Measurements from ENCODE around the gene C2orf78.

The C2orf78 gene

DNA sequence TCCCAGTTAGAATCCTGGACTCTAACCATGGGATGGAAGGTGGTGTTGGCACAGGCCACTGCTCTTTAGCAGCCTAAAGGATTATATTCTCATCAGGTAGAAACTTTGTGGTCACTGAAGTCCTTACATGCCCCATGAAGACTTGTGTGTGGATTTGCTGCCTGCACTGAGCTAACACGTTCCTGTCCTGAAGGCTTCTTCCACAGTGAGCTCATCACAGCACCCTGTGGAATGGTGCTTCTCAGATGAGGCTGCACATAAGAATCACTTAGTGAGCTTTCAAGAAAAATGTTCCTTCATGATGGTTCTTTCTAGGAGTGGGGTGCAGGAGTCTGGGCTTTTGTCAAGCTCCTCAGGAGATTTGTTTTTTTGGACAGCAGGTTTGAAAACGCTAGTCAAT, 71.5 kb downstream of the C2orf78 start:
- Histone ChIP-seq H3K79me1 (ENCODE audit: low read length) (no peaks in the 10 kb centered on the region), H3K79me2 (ENCODE audit: control insufficient read depth, insufficient read depth, low read length, poor library complexity) (no peaks in the 10 kb centered on the region), H3K14ac (ENCODE audit: low read length) (no peak overlapping the region), H3K36me3 (ENCODE audit: control insufficient read depth in 1 of 2, insufficient read depth in 2 of 2, low read length in 2 of 2) (peaks cover 9 to 39% of the 10 kb centered on the region in 2 experiments), H4K8ac (ENCODE audit: low read depth, low read length) (no peak overlapping the region), H3K9ac (ENCODE audit: low read length) (no peak overlapping the region), H2AFZ (ENCODE audit: insufficient read depth, low read length, poor library complexity) (no peak overlapping the region), H2AK5ac (ENCODE audit: low read length) (no peak overlapping the region), H3K27ac (ENCODE audit: low read depth, low read length) (no peak overlapping the region), H3K23ac (ENCODE audit: low read length) (no peak overlapping the region), H4K12ac (ENCODE audit: low read depth, low read length) (no peak overlapping the region), H3K4me3 (ENCODE audit: low read depth, low read length) (no peak overlapping the region), H3K4me1 (ENCODE audit: control insufficient read depth in 1 of 2, insufficient read depth in 2 of 2, low read length in 2 of 2) (no peaks in the 10 kb centered on the region), H2BK12ac (ENCODE audit: low read length) (no peak overlapping the region), H2BK5ac (ENCODE audit: low read depth, low read length, poor library complexity) (no peak overlapping the region), H3K4ac (ENCODE audit: low read depth, low read length) (no peak overlapping the region), H2BK120ac (ENCODE audit: insufficient read depth, low read length, poor library complexity) (no peak overlapping the region), H3K18ac (ENCODE audit: low read length) (no peak overlapping the region), H3K27me3 (ENCODE audit: insufficient read depth, low read length) (no peaks in the 10 kb centered on the region), H3K4me2 (ENCODE audit: low read length) (no peak overlapping the region), H3K9me3 (ENCODE audit: insufficient read depth, low read depth, low read length) (no peaks in the 10 kb centered on the region), H4K91ac (ENCODE audit: low read depth, low read length) (no peak overlapping the region)
- no CpG with 5 or more reads among the region's 2 CpGs for WGBS (ENCODE audit: extremely low coverage, insufficient coverage, insufficient read length)
- no peak for DNase-seq

DNA sequence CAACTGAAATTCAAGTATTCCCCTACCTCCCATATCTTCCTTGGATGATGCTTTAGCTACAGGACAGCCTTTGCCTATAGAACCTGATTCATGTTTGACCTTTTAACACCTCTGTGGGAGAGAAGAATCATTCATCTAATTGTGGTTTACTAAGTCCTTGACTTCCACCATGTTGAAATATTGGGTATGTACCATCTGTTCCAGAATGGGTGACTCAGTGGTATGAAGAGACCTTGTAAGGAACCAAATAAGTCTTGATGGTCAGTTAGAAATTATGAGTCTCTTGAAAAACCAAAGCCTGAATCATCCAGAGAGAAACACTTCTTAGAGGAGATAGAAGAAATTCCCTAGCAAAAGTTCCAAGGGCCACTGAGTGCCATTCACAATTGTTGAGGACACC, 72.2 kb downstream of the C2orf78 start:
- Histone ChIP-seq H3K36me3 (ENCODE audit: control insufficient read depth in 1 of 2, insufficient read depth in 2 of 2, low read length in 2 of 2) (peaks cover 9 to 40% of the 10 kb centered on the region in 2 experiments), H2BK12ac (ENCODE audit: low read length) (no peak overlapping the region), H3K79me1 (ENCODE audit: low read length) (no peaks in the 10 kb centered on the region), H2AK5ac (ENCODE audit: low read length) (no peak overlapping the region), H3K4ac (ENCODE audit: low read depth, low read length) (no peak overlapping the region), H3K9me3 (ENCODE audit: insufficient read depth, low read depth, low read length) (no peaks in the 10 kb centered on the region), H3K4me2 (ENCODE audit: low read length) (no peak overlapping the region), H3K27ac (ENCODE audit: low read depth, low read length) (no peak overlapping the region), H3K23ac (ENCODE audit: low read length) (no peak overlapping the region), H3K9ac (ENCODE audit: low read length) (no peak overlapping the region), H3K4me1 (ENCODE audit: control insufficient read depth in 1 of 2, insufficient read depth in 2 of 2, low read length in 2 of 2) (no peaks in the 10 kb centered on the region), H3K18ac (ENCODE audit: low read length) (no peak overlapping the region), H2BK5ac (ENCODE audit: low read depth, low read length, poor library complexity) (no peak overlapping the region), H4K8ac (ENCODE audit: low read depth, low read length) (no peak overlapping the region), H3K4me3 (ENCODE audit: low read depth, low read length) (no peak overlapping the region), H3K14ac (ENCODE audit: low read length) (no peak overlapping the region), H4K12ac (ENCODE audit: low read depth, low read length) (no peak overlapping the region), H3K79me2 (ENCODE audit: control insufficient read depth, insufficient read depth, low read length, poor library complexity) (no peaks in the 10 kb centered on the region), H2AFZ (ENCODE audit: insufficient read depth, low read length, poor library complexity) (no peak overlapping the region), H4K91ac (ENCODE audit: low read depth, low read length) (no peak overlapping the region), H2BK120ac (ENCODE audit: insufficient read depth, low read length, poor library complexity) (no peak overlapping the region), H3K27me3 (ENCODE audit: insufficient read depth, low read length) (no peaks in the 10 kb centered on the region)
- no peak for DNase-seq

- Histone ChIP-seq H2AK5ac (ENCODE audit: low read length) (no peak overlapping the region), H4K12ac (ENCODE audit: low read depth, low read length) (no peak overlapping the region), H3K79me1 (ENCODE audit: low read length) (no peaks in the 10 kb centered on the region), H3K9ac (ENCODE audit: low read length) (no peak overlapping the region), H3K4me1 (ENCODE audit: control insufficient read depth in 1 of 2, insufficient read depth in 2 of 2, low read length in 2 of 2) (no peaks in the 10 kb centered on the region), H4K8ac (ENCODE audit: low read depth, low read length) (no peak overlapping the region), H3K36me3 (ENCODE audit: control insufficient read depth in 1 of 2, insufficient read depth in 2 of 2, low read length in 2 of 2) (peaks cover 9 to 44% of the 10 kb centered on the region in 2 experiments), H3K79me2 (ENCODE audit: control insufficient read depth, insufficient read depth, low read length, poor library complexity) (no peaks in the 10 kb centered on the region), H4K91ac (ENCODE audit: low read depth, low read length) (no peak overlapping the region), H2AFZ (ENCODE audit: insufficient read depth, low read length, poor library complexity) (no peak overlapping the region), H3K4me3 (ENCODE audit: low read depth, low read length) (no peak overlapping the region), H3K23ac (ENCODE audit: low read length) (no peak overlapping the region), H3K4me2 (ENCODE audit: low read length) (no peak overlapping the region), H3K18ac (ENCODE audit: low read length) (no peak overlapping the region), H2BK5ac (ENCODE audit: low read depth, low read length, poor library complexity) (no peak overlapping the region), H3K27me3 (ENCODE audit: insufficient read depth, low read length) (no peaks in the 10 kb centered on the region), H3K4ac (ENCODE audit: low read depth, low read length) (no peak overlapping the region), H2BK12ac (ENCODE audit: low read length) (no peak overlapping the region), H3K14ac (ENCODE audit: low read length) (no peak overlapping the region), H2BK120ac (ENCODE audit: insufficient read depth, low read length, poor library complexity) (no peak overlapping the region), H3K27ac (ENCODE audit: low read depth, low read length) (no peak overlapping the region), H3K9me3 (ENCODE audit: insufficient read depth, low read depth, low read length) (no peaks in the 10 kb centered on the region)
- no CpG with 5 or more reads among the region's 6 CpGs for WGBS (ENCODE audit: extremely low coverage, insufficient coverage, insufficient read length)
- DNase-seq, result peak; percentile 7 to 46
Measured at GRCh38 chr2:73859721-73860586, 76.0 kb downstream of the C2orf78 start.

GRCh38 chr2:73862987-73863386, 79.0 kb downstream of the C2orf78 start:
- H2BK12ac ChIP-seq (ENCODE audit: low read length), result no peak overlapping the region
- H4K12ac ChIP-seq (ENCODE audit: low read depth, low read length), result no peak overlapping the region
- H2BK5ac ChIP-seq (ENCODE audit: low read depth, low read length, poor library complexity), result no peak overlapping the region
- H3K4me3 ChIP-seq (ENCODE audit: low read depth, low read length), result no peak overlapping the region
- H3K36me3 ChIP-seq (ENCODE audit: control insufficient read depth in 1 of 2, insufficient read depth in 2 of 2, low read length in 2 of 2), result peaks cover 9 to 35% of the 10 kb centered on the region in 2 experiments
- H4K91ac ChIP-seq (ENCODE audit: low read depth, low read length), result no peak overlapping the region
- H2AK5ac ChIP-seq (ENCODE audit: low read length), result no peak overlapping the region
- H2AFZ ChIP-seq (ENCODE audit: insufficient read depth, low read length, poor library complexity), result no peak overlapping the region
- no peak overlapping the region for H2BK120ac ChIP-seq (ENCODE audit: insufficient read depth, low read length, poor library complexity)
- no peak overlapping the region for H3K14ac ChIP-seq (ENCODE audit: low read length)
- no peak overlapping the region for H3K4me2 ChIP-seq (ENCODE audit: low read length)
- no peaks in the 10 kb centered on the region for H3K79me1 ChIP-seq (ENCODE audit: low read length)
- no peak overlapping the region for H3K18ac ChIP-seq (ENCODE audit: low read length)
- no peak overlapping the region for H3K9ac ChIP-seq (ENCODE audit: low read length)
- H3K4me1 ChIP-seq (ENCODE audit: control insufficient read depth in 1 of 2, insufficient read depth in 2 of 2, low read length in 2 of 2), result no peaks in the 10 kb centered on the region
- H3K27ac ChIP-seq (ENCODE audit: low read depth, low read length), result no peak overlapping the region
- no peak for DNase-seq
- H3K4ac ChIP-seq (ENCODE audit: low read depth, low read length), result no peak overlapping the region
- H3K23ac ChIP-seq (ENCODE audit: low read length), result no peak overlapping the region
- no peaks in the 10 kb centered on the region for H3K27me3 ChIP-seq (ENCODE audit: insufficient read depth, low read length)
- no peak overlapping the region for H4K8ac ChIP-seq (ENCODE audit: low read depth, low read length)
- no CpG with 5 or more reads among the region's 2 CpGs for WGBS (ENCODE audit: extremely low coverage, insufficient coverage, insufficient read length)
- no peaks in the 10 kb centered on the region for H3K79me2 ChIP-seq (ENCODE audit: control insufficient read depth, insufficient read depth, low read length, poor library complexity)
- H3K9me3 ChIP-seq (ENCODE audit: insufficient read depth, low read depth, low read length), result peaks cover 4% of the 10 kb centered on the region

Data from trophoblast cell (in vitro differentiated cells and primary cell).